ENCODE data around the gene DTYMK. TPM values are rescaled to one million over a fixed set of nuclear protein-coding genes. Genes with fewer than 3 reads are reported as not detected.

Gene DTYMK
- total and polyA plus RNA-seq, 2 of the 8 experiments (the other 6 are each of a cell fraction or from before 2014, with no cell fraction given): 58.3 to 69.9 TPM

- H2BK15ac ChIP-seq (ENCODE audit: low read length): no peak overlapping the region
- no peak overlapping the region for H3K4me3 ChIP-seq (ENCODE audit: extremely low read depth in 1 of 4, insufficient read depth in 2 of 4, low read depth in 3 of 4, low read length in 4 of 4)
- POLR2A ChIA-PET (ENCODE audit: partially characterized antibody): no interaction called here
- no peak for DNase-seq (ENCODE audit: low read depth in 1 of 2, low spot score in 2 of 2)
- H4K20me1 ChIP-seq (replicated peaks in 1 of 2; ENCODE audit: control insufficient read depth in 1 of 2, insufficient read depth in 2 of 2, low read length in 2 of 2): peaks cover 23 to 24% of the 10 kb centered on the region in 2 experiments
- H3K79me2 ChIP-seq (ENCODE audit: control insufficient read depth in 1 of 2, insufficient read depth in 2 of 2, low read length in 2 of 2): peaks cover 6 to 39% of the 10 kb centered on the region in 2 experiments; a peak in 3 of 4 replicates
- H2BK120ac ChIP-seq (replicated peaks; ENCODE audit: low read depth, low read length): no peak overlapping the region
- no peak overlapping the region for H3K4ac ChIP-seq (replicated peaks; ENCODE audit: insufficient read length, low read depth, low read length)
- peaks cover 5 to 40% (median 24%) of the 10 kb centered on the region in 4 experiments; a peak in 7 of 8 replicates for H3K36me3 ChIP-seq (ENCODE audit: control insufficient read depth in 2 of 4, insufficient read depth in 4 of 4, low read length in 3 of 4)
- no peaks in the 10 kb centered on the region for H3K9me3 ChIP-seq (ENCODE audit: insufficient read depth in 2 of 2, low read depth in 1 of 2, low read length in 1 of 2)
- no peak overlapping the region for H3K18ac ChIP-seq (ENCODE audit: extremely low read depth, low read length)
- no peak overlapping the region for H2AK5ac ChIP-seq (ENCODE audit: low read depth, low read length)
- H3K14ac ChIP-seq (ENCODE audit: insufficient read length): no peak overlapping the region
- TF ChIP-seq PHF8 (conservative IDR thresholded peaks at IDR 0.05; ENCODE audit: low read depth, low read length) (no peak), RFX5 (IDR thresholded peaks at IDR 0.05; ENCODE audit: borderline replicate concordance, low read depth, low read length) (no peak), BACH1 (IDR thresholded peaks at IDR 0.05; ENCODE audit: low read length) (no peak), FOSL1 (IDR thresholded peaks at IDR 0.05; ENCODE audit: insufficient read depth, low read depth, low read length) (no peak), SP1 (IDR thresholded peaks at IDR 0.05; ENCODE audit: low read depth, low read length) (no peak)
- FAIRE-seq: no peak
- H3K79me1 ChIP-seq (ENCODE audit: low read depth, low read length): peaks cover 10% of the 10 kb centered on the region
- CTCF ChIA-PET (ENCODE audit: partially characterized antibody): interaction anchor here (0.6 kb wide), 1 partner anchor 10 kb away, joined by 3 read pairs; no protein-coding TSS in a partner anchor
- H4K5ac ChIP-seq (ENCODE audit: insufficient read length, low read depth, low read length): no peak overlapping the region
- H4K91ac ChIP-seq (replicated peaks; ENCODE audit: insufficient read length, low read length): no peak overlapping the region
- no peaks in the 10 kb centered on the region for H3K27me3 ChIP-seq (replicated peaks in 1 of 4; ENCODE audit: control insufficient read depth in 3 of 4, extremely low read depth in 1 of 4, insufficient read depth in 3 of 4, low read length in 3 of 4)
- H4K8ac ChIP-seq (ENCODE audit: extremely low read depth, insufficient read depth, low read length): no peak overlapping the region
- H2AFZ ChIP-seq (ENCODE audit: low read length): no peak overlapping the region
- H2BK12ac ChIP-seq (ENCODE audit: low read depth, low read length): no peak overlapping the region
- H3K56ac ChIP-seq (replicated peaks; ENCODE audit: insufficient read length, low read depth, low read length): no peak overlapping the region
- peaks cover 2 to 11% (median 4%) of the 10 kb centered on the region in 4 experiments for H3K4me1 ChIP-seq (replicated peaks in 1 of 4; ENCODE audit: control insufficient read depth in 3 of 4, insufficient read depth in 4 of 4, low read length in 3 of 4)
- H2BK20ac ChIP-seq (ENCODE audit: low read length): no peak overlapping the region
- H2BK5ac ChIP-seq (ENCODE audit: low read depth, low read length): no peak overlapping the region
- no peak overlapping the region for H3K9ac ChIP-seq (replicated peaks in 1 of 4; ENCODE audit: extremely low read depth in 1 of 4, low read depth in 3 of 4, low read length in 3 of 4)
- no peak overlapping the region for H3K4me2 ChIP-seq (ENCODE audit: insufficient read depth in 1 of 2, low read depth in 2 of 2, low read length in 2 of 2)
- H3K27ac ChIP-seq (ENCODE audit: low read depth, low read length): no peak overlapping the region
- H3K23me2 ChIP-seq (ENCODE audit: low read depth, low read length): no peaks in the 10 kb centered on the region
- no peak overlapping the region for H3K23ac ChIP-seq (ENCODE audit: insufficient read length)
- 90% methylated on average over 9 of the region's 9 CpGs; no CpG with 5 or more reads in 1 of the 2 experiments for WGBS, 2 experiments (ENCODE audit: extremely low coverage in 1 of 2, insufficient coverage in 1 of 2, insufficient read length in 1 of 2, insufficient replicate concordance in 2 of 2, low coverage in 1 of 2, low lambda C conversion rate in 2 of 2, missing lambda C conversion rate in 1 of 2)
These were observed 33.9 kb downstream of the DTYMK start for GRCh38 chr2:241652722-241653121.
